ENCODE results near the gene GAL3ST2.

DNA sequence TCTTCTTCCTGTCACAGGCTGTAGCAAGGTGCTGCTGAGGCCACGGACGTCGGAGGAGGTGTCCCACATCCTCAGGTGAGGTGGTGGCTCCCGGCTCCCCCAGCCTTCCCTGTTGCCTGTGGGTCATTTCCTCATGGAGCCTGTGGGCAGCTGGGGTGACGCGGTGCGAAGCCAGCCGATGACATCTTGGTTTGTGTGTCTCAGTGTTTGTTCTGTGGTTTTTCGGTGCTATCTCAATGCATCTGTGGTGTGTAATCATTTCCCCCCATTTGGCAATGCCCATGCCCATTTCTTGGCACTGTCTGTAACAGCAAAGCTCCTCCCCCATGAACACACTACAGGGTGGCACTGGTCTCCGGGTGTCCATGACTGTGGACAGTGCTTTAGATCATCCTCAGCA lies 35.6 kb upstream of the GAL3ST2 start:
- TF ChIP-seq EZH2 (IDR thresholded peaks at IDR 0.05): no peak
- no peak for TF ChIP-seq FOXP2 (optimal IDR thresholded peaks at IDR 0.05; ENCODE audit: control extremely low read depth, extremely low read length, insufficient read depth)

All from SK-N-MC (cell line).